Measurements from ENCODE around the gene ZNF718. TPM values are rescaled to one million over a fixed set of nuclear protein-coding genes. Genes with fewer than 3 reads are reported as not detected.
"Not testable (repeated sequence)": the region's sequence is repeated elsewhere in the genome, so short reads cannot be mapped to it uniquely, and the experiment has no call there.

Gene ZNF718
- total and polyA plus RNA-seq, 10 of the 15 experiments (the other 5 are each of a cell fraction or from before 2014, with no cell fraction given) = 1.1 to 7.0 (median 3.9) TPM

DNA sequence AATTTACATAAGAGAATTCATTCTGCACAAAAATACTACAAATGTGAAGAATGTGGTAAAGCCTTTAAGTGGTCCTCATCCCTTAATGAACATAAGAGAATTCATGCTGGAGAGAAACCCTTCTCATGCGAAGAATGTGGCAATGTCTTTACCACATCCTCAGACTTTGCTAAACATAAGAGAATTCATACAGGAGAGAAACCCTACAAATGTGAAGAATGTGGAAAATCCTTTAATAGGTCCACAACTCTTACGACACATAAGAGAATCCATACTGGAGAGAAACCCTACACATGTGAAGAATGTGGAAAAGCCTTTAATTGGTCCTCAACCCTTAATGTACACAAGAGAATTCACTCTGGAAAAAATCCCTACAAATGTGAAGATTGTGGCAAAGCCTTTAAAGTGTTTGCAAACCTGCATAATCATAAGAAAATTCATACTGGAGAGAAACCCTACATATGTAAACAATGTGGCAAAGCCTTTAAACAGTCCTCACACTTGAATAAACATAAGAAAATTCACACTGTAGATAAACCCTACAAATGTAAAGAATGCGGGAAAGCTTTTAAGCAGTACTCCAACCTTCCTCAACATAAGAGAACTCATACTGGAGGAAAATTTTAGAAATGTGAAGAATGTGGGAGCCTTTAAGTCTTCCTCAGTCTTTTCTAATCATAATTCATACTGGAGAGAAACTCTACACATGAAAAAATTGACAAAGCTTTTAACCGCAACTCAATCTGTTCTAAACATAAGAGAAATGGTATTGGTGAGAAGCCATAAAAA is 37.4 kb downstream of the ZNF718 start (continued):
- TF ChIP-seq CBX5 (IDR thresholded peaks at IDR 0.05; ENCODE audit: low read depth) = 0 out of 2 replicates have a peak, but pooled peaks have one; percentile 36
- TF ChIP-seq NFIC (IDR thresholded peaks at IDR 0.05; ENCODE audit: low read depth, low read length) = no peak
- no peak for TF ChIP-seq FOXK2 (IDR thresholded peaks at IDR 0.05)
- TF ChIP-seq RB1 (IDR thresholded peaks at IDR 0.05; ENCODE audit: borderline replicate concordance) = no peak
- no peak for TF ChIP-seq KAT2A (conservative IDR thresholded peaks at IDR 0.05; ENCODE audit: control insufficient read depth, low read depth, low read length)
- TF ChIP-seq, protein P1, sequence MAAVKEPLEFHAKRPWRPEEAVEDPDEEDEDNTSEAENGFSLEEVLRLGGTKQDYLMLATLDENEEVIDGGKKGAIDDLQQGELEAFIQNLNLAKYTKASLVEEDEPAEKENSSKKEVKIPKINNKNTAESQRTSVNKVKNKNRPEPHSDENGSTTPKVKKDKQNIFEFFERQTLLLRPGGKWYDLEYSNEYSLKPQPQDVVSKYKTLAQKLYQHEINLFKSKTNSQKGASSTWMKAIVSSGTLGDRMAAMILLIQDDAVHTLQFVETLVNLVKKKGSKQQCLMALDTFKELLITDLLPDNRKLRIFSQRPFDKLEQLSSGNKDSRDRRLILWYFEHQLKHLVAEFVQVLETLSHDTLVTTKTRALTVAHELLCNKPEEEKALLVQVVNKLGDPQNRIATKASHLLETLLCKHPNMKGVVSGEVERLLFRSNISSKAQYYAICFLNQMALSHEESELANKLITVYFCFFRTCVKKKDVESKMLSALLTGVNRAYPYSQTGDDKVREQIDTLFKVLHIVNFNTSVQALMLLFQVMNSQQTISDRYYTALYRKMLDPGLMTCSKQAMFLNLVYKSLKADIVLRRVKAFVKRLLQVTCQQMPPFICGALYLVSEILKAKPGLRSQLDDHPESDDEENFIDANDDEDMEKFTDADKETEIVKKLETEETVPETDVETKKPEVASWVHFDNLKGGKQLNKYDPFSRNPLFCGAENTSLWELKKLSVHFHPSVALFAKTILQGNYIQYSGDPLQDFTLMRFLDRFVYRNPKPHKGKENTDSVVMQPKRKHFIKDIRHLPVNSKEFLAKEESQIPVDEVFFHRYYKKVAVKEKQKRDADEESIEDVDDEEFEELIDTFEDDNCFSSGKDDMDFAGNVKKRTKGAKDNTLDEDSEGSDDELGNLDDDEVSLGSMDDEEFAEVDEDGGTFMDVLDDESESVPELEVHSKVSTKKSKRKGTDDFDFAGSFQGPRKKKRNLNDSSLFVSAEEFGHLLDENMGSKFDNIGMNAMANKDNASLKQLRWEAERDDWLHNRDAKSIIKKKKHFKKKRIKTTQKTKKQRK (IDR thresholded peaks at IDR 0.05; ENCODE audit: low read depth, low read length) = no peak

- RAD21 ChIA-PET (ENCODE audit: unreplicated experiment); intact Hi-C loops (cut with micrococcal nuclease; ENCODE audit: unreplicated experiment); H3K36me3 ChIP-seq (ENCODE audit: control insufficient read depth in 2 of 2, insufficient read depth in 2 of 2, low read length in 1 of 2); H3K4me1 ChIP-seq (ENCODE audit: control insufficient read depth, insufficient read depth, low read length); POLR2A ChIA-PET; H3K27me3 ChIP-seq (replicated peaks in 1 of 2; ENCODE audit: control insufficient read depth in 2 of 2, insufficient read depth in 2 of 2, low read length in 1 of 2); H3K4me2 ChIP-seq (ENCODE audit: control insufficient read depth, insufficient read depth); BruUV-seq (replicated peaks); in situ Hi-C loops (cut with MboI); DNase-seq (ENCODE audit: low read depth, low spot score); ATAC-seq; H3K79me2 ChIP-seq (ENCODE audit: control insufficient read depth, insufficient read depth, low read length); H3K9ac ChIP-seq (ENCODE audit: control insufficient read depth, insufficient read depth, low read length); FAIRE-seq; H2AFZ ChIP-seq (ENCODE audit: control insufficient read depth, low read depth, low read length); H4K20me1 ChIP-seq (ENCODE audit: control insufficient read depth, insufficient read depth); CTCF ChIA-PET; H3K4me3 ChIP-seq; H3K27ac ChIP-seq (ENCODE audit: control insufficient read depth, insufficient read depth): not testable (repeated sequence)
- SMC1A ChIA-PET (ENCODE audit: uncharacterized antibody, unreplicated experiment) = interaction anchor here (0.6 kb wide), 1 partner anchor 123 kb away, joined by 3 read pairs; no protein-coding TSS in a partner anchor
- peaks cover 11% of the 10 kb centered on the region for H3K9me3 ChIP-seq (replicated peaks; ENCODE audit: control insufficient read depth, insufficient read depth, low read length)
- WGBS (ENCODE audit: insufficient coverage, insufficient replicate concordance, low lambda C conversion rate, missing lambda C conversion rate) = 96% methylated on average over 3 of the region's 3 CpGs
These were observed 45.3 kb downstream of the ZNF718 start for GRCh38 chr4:169640-170039.

DNA sequence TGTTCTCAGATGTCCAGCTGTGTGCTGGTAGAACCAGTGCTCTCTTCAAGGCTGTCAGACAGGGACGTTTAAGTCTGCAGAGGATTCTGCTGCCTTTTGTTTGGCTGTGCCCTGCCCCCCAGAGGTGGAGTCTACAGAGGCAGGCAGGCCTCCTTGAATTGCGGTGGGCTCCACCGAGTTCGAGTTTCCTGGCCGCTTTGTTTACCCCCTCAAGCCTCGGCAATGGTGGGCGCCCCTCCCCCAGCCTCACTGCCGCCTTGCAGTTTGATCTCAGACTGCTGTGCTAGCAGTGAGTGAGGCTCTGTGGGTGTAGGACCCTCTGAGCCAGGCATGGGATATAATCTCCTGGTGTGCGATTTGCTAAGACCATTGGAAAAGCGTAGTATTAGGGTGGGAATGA is 47.0 kb downstream of the ZNF718 start:
- H3K79me2 ChIP-seq (ENCODE audit: control insufficient read depth, insufficient read depth, low read length); POLR2A ChIA-PET; H3K4me2 ChIP-seq (ENCODE audit: control insufficient read depth, insufficient read depth); H2AFZ ChIP-seq (ENCODE audit: control insufficient read depth, low read depth, low read length); BruUV-seq (replicated peaks); H3K27me3 ChIP-seq (replicated peaks in 1 of 2; ENCODE audit: control insufficient read depth in 2 of 2, insufficient read depth in 2 of 2, low read length in 1 of 2); H3K9ac ChIP-seq (ENCODE audit: control insufficient read depth, insufficient read depth, low read length); ATAC-seq; DNase-seq (ENCODE audit: low read depth, low spot score); in situ Hi-C loops (cut with MboI); H3K36me3 ChIP-seq (ENCODE audit: control insufficient read depth in 2 of 2, insufficient read depth in 2 of 2, low read length in 1 of 2); FAIRE-seq; H3K27ac ChIP-seq (ENCODE audit: control insufficient read depth, insufficient read depth); CTCF ChIA-PET; SMC1A ChIA-PET (ENCODE audit: uncharacterized antibody, unreplicated experiment); H3K4me1 ChIP-seq (ENCODE audit: control insufficient read depth, insufficient read depth, low read length); intact Hi-C loops (cut with micrococcal nuclease; ENCODE audit: unreplicated experiment); H4K20me1 ChIP-seq (ENCODE audit: control insufficient read depth, insufficient read depth); RAD21 ChIA-PET (ENCODE audit: unreplicated experiment); H3K4me3 ChIP-seq: not testable (repeated sequence)
- peaks cover 15% of the 10 kb centered on the region; the same call in 2 of the 3 replicates for H3K9me3 ChIP-seq (replicated peaks; ENCODE audit: control insufficient read depth, insufficient read depth, low read length)
- WGBS (ENCODE audit: insufficient coverage, insufficient replicate concordance, low lambda C conversion rate, missing lambda C conversion rate) = 97% methylated on average over 10 of the region's 10 CpGs

Measured in GM12878 (cell line).